ENCODE data around the gene PCLO.

Gene PCLO

DNA sequence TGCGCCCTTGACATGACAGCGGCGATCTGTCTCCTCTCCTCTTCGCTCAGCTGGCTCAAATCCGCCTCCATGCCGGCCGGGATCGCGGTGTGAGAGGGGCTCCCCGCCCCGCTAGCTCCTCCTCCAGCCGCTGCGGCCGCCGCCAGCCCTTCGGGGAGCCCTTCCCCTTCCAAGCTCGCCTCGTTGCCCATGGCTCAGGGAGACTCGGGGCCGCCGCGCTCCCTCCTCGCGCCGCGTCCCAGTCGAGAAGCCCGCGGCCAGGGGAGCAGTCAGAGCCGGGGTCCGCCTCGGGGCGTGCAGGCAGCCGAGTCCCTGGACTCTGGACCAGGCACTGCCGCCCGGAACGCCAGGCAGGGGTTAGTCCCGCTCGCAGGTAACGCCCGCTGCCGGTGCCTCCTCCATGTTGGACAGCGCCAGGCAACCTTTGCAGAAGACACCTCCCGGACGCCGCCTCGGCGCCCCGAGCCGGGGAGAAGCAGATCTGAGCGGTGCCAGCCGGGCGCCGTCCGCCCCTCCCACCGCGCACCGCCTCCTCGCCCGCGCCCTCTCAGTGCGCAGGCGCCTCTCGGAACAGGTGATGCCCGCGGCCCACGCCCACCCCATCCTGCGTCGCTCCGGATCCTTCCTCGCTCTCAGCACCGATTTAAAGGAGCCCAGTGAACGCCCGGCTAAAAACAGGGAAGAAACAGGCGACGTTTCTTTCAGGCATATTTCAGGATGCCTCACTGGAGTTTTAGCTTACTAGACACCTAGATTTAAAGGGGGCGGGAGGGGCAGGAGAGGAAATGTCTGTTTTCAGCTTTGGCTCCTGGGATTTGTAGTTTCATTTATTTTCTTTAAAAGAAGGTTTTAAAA is at the start of gene PCLO:
Gene PCLO (minus strand): TSS at position 483 of the 855 bp plus-strand sequence. CDS start 292 bp downstream, at position 191.
- TF ChIP-seq GATA3 (IDR thresholded peaks at IDR 0.05; ENCODE audit: low read depth, low read length), result no peak
- no peak for TF ChIP-seq GATA2 (IDR thresholded peaks at IDR 0.05; ENCODE audit: low read depth, low read length)

GRCh38 chr7:83211685-83212084 is 49.0 kb upstream of the PCLO start:
- no peak for TF ChIP-seq GATA3 (IDR thresholded peaks at IDR 0.05; ENCODE audit: low read depth, low read length)

GRCh38 chr7:83210479-83210878 is 47.8 kb upstream of the PCLO start:
- TF ChIP-seq GATA2 (IDR thresholded peaks at IDR 0.05; ENCODE audit: low read depth, low read length), result no peak
- no peak for TF ChIP-seq GATA3 (IDR thresholded peaks at IDR 0.05; ENCODE audit: low read depth, low read length)

GRCh38 chr7:83204715-83205114 is 42.0 kb upstream of the PCLO start:
- TF ChIP-seq GATA3 (IDR thresholded peaks at IDR 0.05; ENCODE audit: low read depth, low read length) (no peak), GATA2 (IDR thresholded peaks at IDR 0.05; ENCODE audit: low read depth, low read length) (no peak)

GRCh38 chr7:83201355-83201754 is 38.7 kb upstream of the PCLO start:
- no peak for TF ChIP-seq GATA3 (IDR thresholded peaks at IDR 0.05; ENCODE audit: low read depth, low read length)
- TF ChIP-seq GATA2 (IDR thresholded peaks at IDR 0.05; ENCODE audit: low read depth, low read length), result no peak

- TF ChIP-seq GATA2 (IDR thresholded peaks at IDR 0.05; ENCODE audit: low read depth, low read length) (no peak), GATA3 (IDR thresholded peaks at IDR 0.05; ENCODE audit: low read depth, low read length) (peak; percentile 90)
Observed at GRCh38 chr7:83190659-83191389, 28.1 kb upstream of the PCLO start.

GRCh38 chr7:83178796-83179195 is 16.1 kb upstream of the PCLO start:
- no peak for TF ChIP-seq GATA2 (IDR thresholded peaks at IDR 0.05; ENCODE audit: low read depth, low read length)

DNA sequence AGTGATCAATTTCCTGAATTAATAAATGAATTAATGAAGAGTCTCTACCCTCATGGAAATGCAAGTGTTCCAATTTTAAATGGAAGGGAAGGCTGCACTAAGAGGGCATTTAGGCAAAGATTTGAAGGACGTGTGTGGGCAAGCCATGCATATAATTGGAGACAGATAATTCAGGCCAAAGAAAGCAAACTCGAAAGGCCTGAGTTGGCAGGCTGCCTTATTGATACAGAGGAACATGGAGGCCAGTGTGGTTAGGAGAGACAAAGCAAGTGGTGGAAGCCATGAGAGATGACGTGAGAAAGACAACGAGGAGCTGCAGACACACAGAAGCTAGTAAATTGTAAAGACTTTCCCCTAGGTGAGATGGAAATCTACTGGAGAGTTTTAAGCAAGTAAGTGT is 15.4 kb upstream of the PCLO start:
- TF ChIP-seq GATA2 (IDR thresholded peaks at IDR 0.05; ENCODE audit: low read depth, low read length), result no peak
- no peak for TF ChIP-seq GATA3 (IDR thresholded peaks at IDR 0.05; ENCODE audit: low read depth, low read length)

DNA sequence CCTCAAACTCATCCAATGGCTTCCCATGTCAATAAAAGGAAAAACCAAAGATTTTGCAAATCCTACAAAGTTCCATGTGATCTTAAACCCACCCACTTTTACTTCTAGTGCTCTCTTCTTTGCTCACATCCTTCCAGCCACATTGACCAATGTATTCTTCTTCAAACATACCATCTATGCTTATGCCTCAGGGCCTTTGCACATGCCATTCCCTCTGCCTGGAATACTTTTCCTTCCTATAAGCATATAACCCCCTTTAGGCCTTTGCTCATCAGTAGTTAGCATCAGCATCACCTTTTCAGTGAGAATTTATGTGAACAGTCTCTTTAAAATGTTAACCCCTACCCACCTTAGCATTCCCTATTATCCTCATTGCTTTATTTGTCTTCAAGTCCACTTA is 11.0 kb upstream of the PCLO start:
- TF ChIP-seq GATA3 (IDR thresholded peaks at IDR 0.05; ENCODE audit: low read depth, low read length) (no peak), GATA2 (IDR thresholded peaks at IDR 0.05; ENCODE audit: low read depth, low read length) (no peak)

- TF ChIP-seq GATA3 (IDR thresholded peaks at IDR 0.05; ENCODE audit: low read depth, low read length) (no peak), GATA2 (IDR thresholded peaks at IDR 0.05; ENCODE audit: low read depth, low read length) (no peak)
Observed at GRCh38 chr7:83166781-83167180, 4.1 kb upstream of the PCLO start.

DNA sequence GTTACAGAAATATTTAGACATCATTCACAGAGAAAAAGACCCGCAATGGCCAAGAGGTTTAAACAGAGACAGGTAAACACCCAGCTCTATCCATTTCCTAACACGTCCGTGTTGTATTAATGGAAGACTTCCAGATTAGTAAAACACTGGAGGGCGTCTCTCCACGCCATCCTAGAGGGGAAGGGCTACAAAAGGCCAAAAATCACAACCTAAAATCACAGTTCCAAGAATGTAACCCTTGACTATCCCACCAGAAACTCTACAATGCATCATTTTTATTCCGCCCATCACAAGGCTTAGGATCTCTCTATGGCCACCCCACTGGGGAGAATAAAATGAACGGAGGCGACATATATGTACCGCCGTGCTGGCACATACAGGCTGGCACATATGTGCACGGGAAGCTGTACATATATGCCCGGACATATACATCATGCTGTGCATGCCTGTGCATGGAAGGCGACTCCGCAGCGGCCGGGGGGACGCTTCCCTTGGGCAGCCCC is 734 bp downstream of the PCLO start:
- TF ChIP-seq GATA3 (IDR thresholded peaks at IDR 0.05; ENCODE audit: low read depth, low read length) (no peak), GATA2 (IDR thresholded peaks at IDR 0.05; ENCODE audit: low read depth, low read length) (no peak)

GRCh38 chr7:83161186-83161585 is 1.5 kb downstream of the PCLO start:
- TF ChIP-seq GATA2 (IDR thresholded peaks at IDR 0.05; ENCODE audit: low read depth, low read length) (no peak), GATA3 (IDR thresholded peaks at IDR 0.05; ENCODE audit: low read depth, low read length) (no peak)

- TF ChIP-seq GATA2 (IDR thresholded peaks at IDR 0.05; ENCODE audit: low read depth, low read length) (no peak), GATA3 (IDR thresholded peaks at IDR 0.05; ENCODE audit: low read depth, low read length) (no peak)
Observed at GRCh38 chr7:83159731-83160130, 3.0 kb downstream of the PCLO start.

- no peak for TF ChIP-seq GATA2 (IDR thresholded peaks at IDR 0.05; ENCODE audit: low read depth, low read length)
Observed at GRCh38 chr7:83156006-83156405, 6.7 kb downstream of the PCLO start.

- no peak for TF ChIP-seq GATA2 (IDR thresholded peaks at IDR 0.05; ENCODE audit: low read depth, low read length)
- no peak for TF ChIP-seq GATA3 (IDR thresholded peaks at IDR 0.05; ENCODE audit: low read depth, low read length)
Observed at GRCh38 chr7:83155407-83155806, 7.3 kb downstream of the PCLO start.

All from SH-SY5Y (cell line).